ENCODE data around the gene KPRP. TPM values are rescaled to one million over a fixed set of nuclear protein-coding genes. Genes with fewer than 3 reads are reported as not detected.

Gene KPRP
- total RNA-seq, 2 experiments from 2014 or later: not detected

DNA sequence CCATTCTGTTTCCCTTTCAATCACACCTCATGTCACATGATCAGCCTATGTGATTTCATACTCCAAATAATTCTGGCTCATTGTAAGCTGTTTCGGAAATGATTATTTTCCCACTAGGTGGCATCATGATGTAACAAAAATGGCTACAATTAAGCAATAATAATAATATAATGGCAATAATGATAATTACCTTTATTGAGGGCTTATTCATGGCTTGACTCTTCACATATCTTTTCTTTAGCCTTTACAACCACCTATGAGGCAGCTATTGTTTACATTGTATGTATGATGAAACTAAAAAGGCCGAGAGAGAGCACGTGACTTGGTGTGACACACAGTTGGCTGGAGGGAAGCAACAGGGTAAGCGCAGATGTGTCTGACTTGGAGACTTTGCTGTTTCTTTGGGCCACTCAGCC is 12.5 kb upstream of the KPRP start:
- Mint-ChIP-seq H3K27me3 (peaks cover 51% of the 10 kb centered on the region), H3K9me3 (no peaks in the 10 kb centered on the region), H3K36me3 (ENCODE audit: low read depth) (no peaks in the 10 kb centered on the region), H3K4me3 (no peak overlapping the region), H3K27ac (no peak overlapping the region), H3K4me1 (ENCODE audit: low read depth) (no peaks in the 10 kb centered on the region)
- H3K9me3 ChIP-seq (ENCODE audit: control insufficient read depth in 1 of 2, insufficient read depth in 1 of 2, low read length in 2 of 2): peaks cover 0 to 4% of the 10 kb centered on the region in 2 experiments
- ChIA-PET CTCF (interaction anchor here (0.6 kb wide), 1 partner anchor 11 kb away, joined by 3 read pairs; no protein-coding TSS in a partner anchor), POLR2A (no interaction called here)
- H3K36me3 ChIP-seq (ENCODE audit: insufficient read depth, low read length): no peaks in the 10 kb centered on the region
- H3K27me3 ChIP-seq (ENCODE audit: control insufficient read depth in 1 of 2, insufficient read depth in 2 of 2, low read length in 2 of 2): peaks cover 6 to 7% of the 10 kb centered on the region in 2 experiments
- intact Hi-C loops (cut with DNase I, micrococcal nuclease): no loop called here
- no peak overlapping the region for H3K4me3 ChIP-seq (ENCODE audit: low read length)
- TF ChIP-seq, protein P1, sequence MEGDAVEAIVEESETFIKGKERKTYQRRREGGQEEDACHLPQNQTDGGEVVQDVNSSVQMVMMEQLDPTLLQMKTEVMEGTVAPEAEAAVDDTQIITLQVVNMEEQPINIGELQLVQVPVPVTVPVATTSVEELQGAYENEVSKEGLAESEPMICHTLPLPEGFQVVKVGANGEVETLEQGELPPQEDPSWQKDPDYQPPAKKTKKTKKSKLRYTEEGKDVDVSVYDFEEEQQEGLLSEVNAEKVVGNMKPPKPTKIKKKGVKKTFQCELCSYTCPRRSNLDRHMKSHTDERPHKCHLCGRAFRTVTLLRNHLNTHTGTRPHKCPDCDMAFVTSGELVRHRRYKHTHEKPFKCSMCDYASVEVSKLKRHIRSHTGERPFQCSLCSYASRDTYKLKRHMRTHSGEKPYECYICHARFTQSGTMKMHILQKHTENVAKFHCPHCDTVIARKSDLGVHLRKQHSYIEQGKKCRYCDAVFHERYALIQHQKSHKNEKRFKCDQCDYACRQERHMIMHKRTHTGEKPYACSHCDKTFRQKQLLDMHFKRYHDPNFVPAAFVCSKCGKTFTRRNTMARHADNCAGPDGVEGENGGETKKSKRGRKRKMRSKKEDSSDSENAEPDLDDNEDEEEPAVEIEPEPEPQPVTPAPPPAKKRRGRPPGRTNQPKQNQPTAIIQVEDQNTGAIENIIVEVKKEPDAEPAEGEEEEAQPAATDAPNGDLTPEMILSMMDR (IDR thresholded peaks at IDR 0.05): no peak
- DNase-seq: no peak
- no peak overlapping the region for H3K27ac ChIP-seq (ENCODE audit: low read depth in 1 of 2, low read length in 2 of 2)
- H3K4me1 ChIP-seq (ENCODE audit: insufficient read depth, low read length): no peaks in the 10 kb centered on the region
- no peak for ATAC-seq (ENCODE audit: poor library complexity)

DNA sequence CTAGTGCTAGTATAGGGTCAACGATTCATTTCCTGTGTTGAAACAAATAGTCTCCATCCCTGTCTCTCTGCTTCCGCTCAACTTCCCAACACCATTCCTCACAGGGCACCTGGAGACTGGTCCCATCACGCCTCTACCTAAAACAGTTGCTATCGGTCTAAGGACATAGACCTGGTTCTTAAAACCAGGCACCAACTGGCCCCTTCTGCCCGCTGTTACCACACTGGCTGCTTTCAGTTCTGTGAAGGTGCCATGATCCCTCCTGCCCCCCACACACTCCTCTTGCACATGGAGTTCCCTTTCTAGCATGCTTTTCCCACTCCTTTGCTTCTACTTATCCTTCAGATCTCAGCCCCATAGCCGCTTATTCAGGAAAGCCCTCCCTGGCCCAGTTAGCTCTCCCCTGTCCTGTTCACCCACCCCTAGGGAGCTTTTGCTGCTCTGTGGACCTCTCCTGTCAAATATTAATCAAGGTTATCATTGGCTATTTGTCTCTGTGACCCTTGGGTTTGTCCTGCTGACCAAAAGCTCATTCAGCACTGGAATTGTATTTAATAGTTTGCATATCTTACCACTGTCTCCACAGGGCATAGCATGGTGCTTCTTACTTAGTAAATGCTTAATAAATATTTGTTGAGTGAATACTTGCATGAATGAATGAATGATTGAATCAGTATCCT is 11.9 kb upstream of the KPRP start:
- Histone ChIP-seq H3K9me3 (ENCODE audit: control insufficient read depth in 1 of 2, insufficient read depth in 1 of 2, low read length in 2 of 2) (peaks cover 0 to 4% of the 10 kb centered on the region in 2 experiments), H3K36me3 (ENCODE audit: insufficient read depth, low read length) (no peaks in the 10 kb centered on the region), H3K4me1 (ENCODE audit: insufficient read depth, low read length) (no peaks in the 10 kb centered on the region), H3K27me3 (ENCODE audit: control insufficient read depth in 1 of 2, insufficient read depth in 2 of 2, low read length in 2 of 2) (peaks cover 11 to 12% of the 10 kb centered on the region in 2 experiments), H3K27ac (ENCODE audit: low read depth in 1 of 2, low read length in 2 of 2) (no peak overlapping the region), H3K4me3 (ENCODE audit: low read length) (no peak overlapping the region)
- no peak overlapping the region for H3K27ac Mint-ChIP-seq
- ATAC-seq (ENCODE audit: poor library complexity): no peak
- no peaks in the 10 kb centered on the region for H3K9me3 Mint-ChIP-seq
- H3K4me3 Mint-ChIP-seq: no peak overlapping the region
- POLR2A ChIA-PET: no interaction called here
- H3K4me1 Mint-ChIP-seq (ENCODE audit: low read depth): no peaks in the 10 kb centered on the region
- TF ChIP-seq, protein P1 (IDR thresholded peaks at IDR 0.05): no peak
- DNase-seq: no peak
- H3K27me3 Mint-ChIP-seq: peaks cover 57% of the 10 kb centered on the region
- intact Hi-C loops (cut with DNase I, micrococcal nuclease): no loop called here
- CTCF ChIA-PET: no interaction called here
- no peaks in the 10 kb centered on the region for H3K36me3 Mint-ChIP-seq (ENCODE audit: low read depth)

DNA sequence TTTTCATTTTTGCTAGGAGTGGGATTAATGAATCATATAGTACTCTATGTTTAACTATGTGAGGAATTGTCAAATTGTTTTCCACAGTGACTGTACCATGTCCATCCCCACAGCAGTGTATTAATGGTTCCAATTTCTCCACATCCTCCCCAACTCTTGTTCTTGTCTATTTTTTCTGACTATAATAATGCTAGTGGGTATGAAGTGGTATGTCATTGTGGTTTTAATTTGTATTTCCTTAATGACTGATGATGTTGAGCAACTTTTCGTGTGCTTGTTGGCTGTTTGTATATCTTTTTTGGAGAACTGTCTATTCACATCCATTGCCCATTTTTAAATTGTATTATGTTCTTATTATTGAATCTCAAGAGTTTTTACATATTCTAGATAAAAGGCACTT is 10.0 kb upstream of the KPRP start:
- Mint-ChIP-seq H3K36me3 (ENCODE audit: low read depth) (no peaks in the 10 kb centered on the region), H3K9me3 (no peaks in the 10 kb centered on the region), H3K4me1 (ENCODE audit: low read depth) (no peaks in the 10 kb centered on the region), H3K27me3 (peaks cover 56% of the 10 kb centered on the region), H3K4me3 (no peak overlapping the region), H3K27ac (no peak overlapping the region)
- ChIA-PET POLR2A (no interaction called here), CTCF (no interaction called here)
- no peak overlapping the region for H3K27ac ChIP-seq (ENCODE audit: low read depth in 1 of 2, low read length in 2 of 2)
- no peaks in the 10 kb centered on the region for H3K4me1 ChIP-seq (ENCODE audit: insufficient read depth, low read length)
- H3K27me3 ChIP-seq (ENCODE audit: control insufficient read depth in 1 of 2, insufficient read depth in 2 of 2, low read length in 2 of 2): peaks cover 11 to 14% of the 10 kb centered on the region in 2 experiments
- H3K36me3 ChIP-seq (ENCODE audit: insufficient read depth, low read length): no peaks in the 10 kb centered on the region
- H3K9me3 ChIP-seq (ENCODE audit: control insufficient read depth in 1 of 2, insufficient read depth in 1 of 2, low read length in 2 of 2): peaks cover 0 to 4% of the 10 kb centered on the region in 2 experiments
- ATAC-seq (ENCODE audit: poor library complexity) (no peak), DNase-seq (no peak)
- TF ChIP-seq, protein P1 (IDR thresholded peaks at IDR 0.05): no peak
- intact Hi-C loops (cut with DNase I, micrococcal nuclease): no loop called here
- no peak overlapping the region for H3K4me3 ChIP-seq (ENCODE audit: low read length)

Data from CD4-positive, alpha-beta T cell (primary cell).